ENCODE data around the gene TEX47. TPM values are rescaled to one million over a fixed set of nuclear protein-coding genes. Genes with fewer than 3 reads are reported as not detected.

Gene TEX47
- not detected for total RNA-seq
- not detected for polyA plus RNA-seq
- long read RNA-seq, donor 1 = 0 reads
- long read RNA-seq, donor 2 = 0 reads
- long read RNA-seq, donor 3 = 0 reads

DNA sequence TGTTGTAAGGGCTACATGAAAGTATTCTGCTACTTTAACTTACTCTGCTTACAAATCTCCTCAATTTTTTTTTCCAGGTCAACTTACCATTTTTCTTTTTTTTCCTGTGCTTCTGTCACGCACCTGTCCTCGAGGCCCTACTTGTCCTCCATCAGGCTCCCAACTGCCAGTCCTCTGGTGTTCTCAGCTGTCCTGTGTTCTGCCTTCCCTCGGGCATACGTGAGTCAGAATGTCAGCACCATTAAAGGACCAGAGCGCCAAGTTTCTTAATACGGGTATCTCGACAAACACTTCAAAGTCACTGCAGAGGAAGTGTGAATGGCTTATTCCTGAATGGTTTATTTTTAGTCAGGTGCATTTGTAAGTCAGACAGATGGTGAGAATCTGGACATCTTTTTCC, at the start of gene TEX47:
TSS of gene TEX47 (minus strand) at position 185 of the 400 bp plus-strand sequence. CDS start 795 bp downstream, outside the sequence.
- TF ChIP-seq, protein P1, sequence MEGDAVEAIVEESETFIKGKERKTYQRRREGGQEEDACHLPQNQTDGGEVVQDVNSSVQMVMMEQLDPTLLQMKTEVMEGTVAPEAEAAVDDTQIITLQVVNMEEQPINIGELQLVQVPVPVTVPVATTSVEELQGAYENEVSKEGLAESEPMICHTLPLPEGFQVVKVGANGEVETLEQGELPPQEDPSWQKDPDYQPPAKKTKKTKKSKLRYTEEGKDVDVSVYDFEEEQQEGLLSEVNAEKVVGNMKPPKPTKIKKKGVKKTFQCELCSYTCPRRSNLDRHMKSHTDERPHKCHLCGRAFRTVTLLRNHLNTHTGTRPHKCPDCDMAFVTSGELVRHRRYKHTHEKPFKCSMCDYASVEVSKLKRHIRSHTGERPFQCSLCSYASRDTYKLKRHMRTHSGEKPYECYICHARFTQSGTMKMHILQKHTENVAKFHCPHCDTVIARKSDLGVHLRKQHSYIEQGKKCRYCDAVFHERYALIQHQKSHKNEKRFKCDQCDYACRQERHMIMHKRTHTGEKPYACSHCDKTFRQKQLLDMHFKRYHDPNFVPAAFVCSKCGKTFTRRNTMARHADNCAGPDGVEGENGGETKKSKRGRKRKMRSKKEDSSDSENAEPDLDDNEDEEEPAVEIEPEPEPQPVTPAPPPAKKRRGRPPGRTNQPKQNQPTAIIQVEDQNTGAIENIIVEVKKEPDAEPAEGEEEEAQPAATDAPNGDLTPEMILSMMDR (IDR thresholded peaks at IDR 0.05) = no peak
- TF ChIP-seq POLR2A (IDR thresholded peaks at IDR 0.05) = no peak
- Histone ChIP-seq H3K27ac (no peak within 1 kb of the TSS), H3K4me1 (no peaks in the 10 kb centered on the region), H3K27me3 (no peaks in the 10 kb centered on the region), H3K4me3 (no peak within 1 kb of the TSS), H3K36me3 (no peaks in the 10 kb centered on the region), H3K9me3 (no peaks in the 10 kb centered on the region)
- ATAC-seq = no peak
- intact Hi-C loops (cut with DNase I) = loop anchor here in 1 of 10 donors (10.0 kb wide), 1 partner anchor 1639 kb away; no protein-coding TSS in a partner anchor
- DNase-seq = no peak
- 36 to 39% (median 39%) methylated on average over 7 of the region's 7 CpGs for WGBS, 4 donors

DNA sequence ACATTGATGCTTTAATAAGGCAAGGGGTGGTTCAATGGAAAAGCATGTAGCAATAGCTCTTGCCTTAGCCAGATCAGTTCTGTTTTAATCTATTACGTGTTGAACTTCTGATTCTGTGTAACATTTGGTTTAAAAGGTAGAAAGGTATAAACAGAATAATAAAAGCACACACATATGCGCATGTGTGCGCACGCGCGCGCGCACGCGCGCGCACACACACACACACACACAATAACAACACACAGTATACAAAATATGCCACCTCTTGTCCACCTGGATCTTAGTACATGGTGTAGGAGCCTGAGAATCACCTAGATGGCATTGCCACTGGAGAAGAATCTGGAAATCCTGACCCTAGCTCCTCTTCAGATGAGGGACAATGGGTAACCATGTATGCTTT, 49.6 kb upstream of the TEX47 start:
- Histone ChIP-seq H3K4me1 (no peaks in the 10 kb centered on the region), H3K36me3 (no peaks in the 10 kb centered on the region), H3K27ac (no peak overlapping the region), H3K4me3 (no peak overlapping the region), H3K9me3 (no peaks in the 10 kb centered on the region), H3K27me3 (no peaks in the 10 kb centered on the region)
- DNase-seq (no peak), ATAC-seq (no peak)
- no peak for TF ChIP-seq POLR2A (IDR thresholded peaks at IDR 0.05)
- TF ChIP-seq, protein P1 (IDR thresholded peaks at IDR 0.05) = no peak
- 67 to 87% (median 86%) methylated on average over 12 of the region's 12 CpGs for WGBS, 4 donors
- intact Hi-C loops (cut with DNase I) = no loop called here

DNA sequence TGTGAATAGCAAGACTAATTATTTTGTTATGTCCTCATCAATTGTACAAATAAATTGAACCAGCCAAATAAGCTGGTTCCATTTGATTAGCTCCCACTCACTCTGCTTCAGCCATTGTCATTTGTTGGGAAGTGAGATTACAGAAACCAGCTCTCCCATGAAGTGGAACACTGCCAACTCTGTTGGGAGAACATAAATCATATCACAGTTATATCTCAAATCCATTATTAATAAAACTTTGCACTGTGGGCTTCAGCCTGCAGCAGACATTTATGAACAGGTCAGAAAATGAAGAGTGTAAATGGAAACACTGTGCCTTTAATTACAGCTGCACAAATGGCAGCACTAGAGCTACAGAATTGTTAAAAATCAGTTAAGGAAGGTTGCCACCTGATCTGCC, 46.7 kb upstream of the TEX47 start:
- no peak for DNase-seq
- H3K36me3 ChIP-seq = no peaks in the 10 kb centered on the region
- H3K27me3 ChIP-seq = no peaks in the 10 kb centered on the region
- no peaks in the 10 kb centered on the region for H3K9me3 ChIP-seq
- no peak for TF ChIP-seq POLR2A (IDR thresholded peaks at IDR 0.05)
- TF ChIP-seq, protein P1 (IDR thresholded peaks at IDR 0.05) = no peak
- H3K4me3 ChIP-seq = no peak overlapping the region
- intact Hi-C loops (cut with DNase I) = no loop called here
- no peaks in the 10 kb centered on the region for H3K4me1 ChIP-seq
- H3K27ac ChIP-seq = no peak overlapping the region
- no peak for ATAC-seq

DNA sequence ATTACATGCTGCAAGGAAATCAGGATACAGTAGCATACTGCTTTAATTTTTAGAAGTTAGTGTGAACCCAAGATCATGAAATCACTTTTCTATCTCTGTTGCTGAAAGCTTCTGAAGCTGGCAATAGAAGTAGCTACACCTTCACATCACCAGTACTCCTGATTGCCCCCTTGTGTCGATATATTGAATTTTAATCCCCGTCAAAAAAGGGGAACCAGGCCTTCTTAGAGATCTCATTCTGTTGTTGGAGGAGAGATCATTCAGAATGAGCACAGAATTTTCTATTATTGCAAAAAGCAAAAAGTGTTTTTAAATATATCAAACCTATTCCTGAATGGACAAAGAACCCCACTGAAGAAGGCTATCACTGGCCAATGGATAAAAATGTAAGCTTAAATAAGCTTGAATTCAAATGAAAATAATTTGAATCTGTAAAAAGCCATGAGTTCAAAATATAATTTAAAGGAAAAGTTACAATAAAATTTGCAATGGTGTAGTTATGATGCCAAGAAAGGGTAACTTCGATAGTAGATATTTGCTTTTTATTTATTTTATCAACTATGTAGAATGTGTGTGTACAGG, 39.7 kb upstream of the TEX47 start:
- Histone ChIP-seq H3K4me1 (no peaks in the 10 kb centered on the region), H3K27me3 (no peaks in the 10 kb centered on the region), H3K36me3 (no peaks in the 10 kb centered on the region), H3K9me3 (no peaks in the 10 kb centered on the region), H3K4me3 (no peak overlapping the region), H3K27ac (no peak overlapping the region)
- TF ChIP-seq, protein P1 (IDR thresholded peaks at IDR 0.05) = peak in 8 of 12 donors; percentile 12 to 39 (median 22)
- TF ChIP-seq POLR2A (IDR thresholded peaks at IDR 0.05) = no peak
- ATAC-seq = no peak
- intact Hi-C loops (cut with DNase I) = loop anchor here in 1 of 10 donors (10.0 kb wide), 1 partner anchor 590 kb away; no protein-coding TSS in a partner anchor
- no peak for DNase-seq
- WGBS, 4 donors = 23 to 31% (median 29%) methylated on average over 3 of the region's 3 CpGs
